Upper lobe of left lung (tissue), 6 donors: ENCODE measurements around the gene PRKAB1. TPM values are rescaled to one million over a fixed set of nuclear protein-coding genes. Genes with fewer than 3 reads are reported as not detected.

ENCODE experiments used
- ATAC-seq, 2 donors: fragments of 200-7000 bp; cut with Tn5 transposase; one replicate each; pipeline ENCODE4 v1.9.1; 2022; ENCODE audit warnings: mild to moderate bottlenecking in 2 of 2, moderate library complexity in 2 of 2; ENCODE audit not compliant: low FRiP score in 2 of 2
- DNase-seq, 2 donors: peaks; one replicate each; pipeline ENCODE4 v3.0.0-alpha.2; 2019 to 2020
- H3K27ac ChIP-seq, 4 donors: fragments of 200-600 bp; sonication (generic); one replicate each; pipeline ENCODE4 v1.5.1; 2016 to 2019
- H3K27me3 ChIP-seq, 4 donors: fragments of 200-600 bp; sonication (generic); one replicate each; pipeline ENCODE4 v1.5.1; 2017 to 2019
- H3K36me3 ChIP-seq, 4 donors: fragments of 200-600 bp; sonication (generic); one replicate each; pipeline ENCODE4 v1.5.1; 2016 to 2019
- H3K4me1 ChIP-seq, 4 donors: fragments of 200-600 bp; sonication (generic); one replicate each; pipeline ENCODE4 v1.5.1; 2018 to 2019
- H3K4me3 ChIP-seq, 4 donors: fragments of 200-600 bp; sonication (generic); one replicate each; pipeline ENCODE4 v1.5.1; 2017 to 2019; ENCODE audit warnings: mild to moderate bottlenecking in 2 of 4, moderate library complexity in 1 of 4
- H3K9me3 ChIP-seq, 4 donors: fragments of 200-600 bp; sonication (generic); one replicate each; pipeline ENCODE4 v1.5.1; 2018 to 2019
- CTCF ChIP-seq, 6 experiments: fragments of 450-650 bp in 4 of 6; fragments of 200-600 bp in 2 of 6; sonication (generic) in 2 of 6; IDR thresholded peaks; one replicate each; pipeline ENCODE4 v1.5.1; 2016 to 2019; ENCODE audit warnings: antibody characterized with exemption in 6 of 6
- EP300 ChIP-seq, 4 donors: sonication (generic); formaldehyde crosslinking; IDR thresholded peaks; one replicate each; pipeline ENCODE4 v1.5.1; 2017; ENCODE audit warnings: antibody characterized with exemption in 4 of 4, control low read depth in 2 of 4
- POLR2A ChIP-seq, 4 donors: fragments of 450-650 bp; IDR thresholded peaks; one replicate each; pipeline ENCODE4 v1.5.1; 2016 to 2017; ENCODE audit warnings: antibody characterized with exemption in 4 of 4, mild to moderate bottlenecking in 2 of 4
- POLR2AphosphoS5 ChIP-seq, 2 donors: sonication (generic); formaldehyde crosslinking; IDR thresholded peaks; one replicate each; pipeline ENCODE4 v1.5.1; 2017; ENCODE audit warnings: antibody characterized with exemption in 2 of 2
- WGBS, 2 donors: methylation state at CpG; one replicate each; pipeline ENCODE4 v1.1.5; 2017 to 2018; 5-methylcytosine and 5-hydroxymethylcytosine counted together
- total RNA-seq, 6 donors: library from RNA; depleted of rRNA in 4 of 6; stranded (reverse); fragments of >200 nt in 4 of 6; gene quantifications; one replicate each; pipeline versions ENCODE4 v1.1.0 to v1.2.1, GENCODE V29; 2016 to 2021
- donor health status: DM: no; HTN: no; CAD: no; lungs with moderate emphysema.
- donor health status: DM: no; HTN: yes; CAD: no; lungs with severe emphysema.

The PRKAB1 gene
- total RNA-seq, 6 donors from 2014 or later, result 44.2 to 90.3 (median 62.9) TPM

- Histone ChIP-seq H3K27ac (no peak overlapping the region), H3K4me1 (no peaks in the 10 kb centered on the region), H3K9me3 (no peaks in the 10 kb centered on the region), H3K4me3 (no peak overlapping the region), H3K27me3 (no peaks in the 10 kb centered on the region), H3K36me3 (no peaks in the 10 kb centered on the region)
- 90 to 92% methylated on average over 4 of the region's 4 CpGs for WGBS, 2 donors
- ATAC-seq, result no peak
- no peak for TF ChIP-seq EP300 (IDR thresholded peaks at IDR 0.05)
- TF ChIP-seq POLR2A (IDR thresholded peaks at IDR 0.05), result no peak
- TF ChIP-seq POLR2AphosphoS5 (IDR thresholded peaks at IDR 0.05), result no peak
- TF ChIP-seq CTCF (IDR thresholded peaks at IDR 0.05), result no peak
- DNase-seq, result no peak
Measured at GRCh38 chr12:119631930-119632678, 35.8 kb upstream of the PRKAB1 start.

- TF ChIP-seq CTCF (IDR thresholded peaks at IDR 0.05) (no peak), POLR2A (IDR thresholded peaks at IDR 0.05) (no peak), EP300 (IDR thresholded peaks at IDR 0.05) (no peak)
- ATAC-seq, result no peak
- WGBS, 2 donors, result 49 to 83% methylated on average over 6 of the region's 6 CpGs
- Histone ChIP-seq H3K4me1 (no peaks in the 10 kb centered on the region), H3K9me3 (no peaks in the 10 kb centered on the region), H3K27me3 (no peaks in the 10 kb centered on the region), H3K27ac (no peak overlapping the region), H3K4me3 (no peak overlapping the region), H3K36me3 (no peaks in the 10 kb centered on the region)
- no peak for DNase-seq
Measured at GRCh38 chr12:119634743-119635142, 33.2 kb upstream of the PRKAB1 start.

- H3K9me3 ChIP-seq, result no peaks in the 10 kb centered on the region
- DNase-seq (no peak), ATAC-seq (no peak)
- TF ChIP-seq POLR2A (IDR thresholded peaks at IDR 0.05), result no peak
- no peak for TF ChIP-seq EP300 (IDR thresholded peaks at IDR 0.05)
- no peak for TF ChIP-seq POLR2AphosphoS5 (IDR thresholded peaks at IDR 0.05)
- no peak for TF ChIP-seq CTCF (IDR thresholded peaks at IDR 0.05)
- H3K27me3 ChIP-seq, result no peaks in the 10 kb centered on the region
- H3K27ac ChIP-seq, result no peak overlapping the region
- 71 to 75% methylated on average over 4 of the region's 4 CpGs for WGBS, 2 donors
- no peaks in the 10 kb centered on the region for H3K4me1 ChIP-seq
- no peak overlapping the region for H3K4me3 ChIP-seq
- no peaks in the 10 kb centered on the region for H3K36me3 ChIP-seq
Measured at GRCh38 chr12:119642986-119643385, 24.9 kb upstream of the PRKAB1 start.

- Histone ChIP-seq H3K27ac (no peak overlapping the region), H3K4me3 (no peak overlapping the region), H3K9me3 (no peaks in the 10 kb centered on the region), H3K27me3 (no peaks in the 10 kb centered on the region), H3K36me3 (no peaks in the 10 kb centered on the region), H3K4me1 (no peaks in the 10 kb centered on the region)
- no peak for ATAC-seq
- TF ChIP-seq POLR2A (IDR thresholded peaks at IDR 0.05) (no peak), EP300 (IDR thresholded peaks at IDR 0.05) (no peak), CTCF (IDR thresholded peaks at IDR 0.05) (no peak), POLR2AphosphoS5 (IDR thresholded peaks at IDR 0.05) (no peak)
- 87 to 88% methylated on average over 3 of the region's 3 CpGs for WGBS, 2 donors
- no peak for DNase-seq
Measured at GRCh38 chr12:119644930-119645329, 23.0 kb upstream of the PRKAB1 start.

GRCh38 chr12:119645535-119646059, 22.3 kb upstream of the PRKAB1 start:
- Histone ChIP-seq H3K27ac (no peak overlapping the region), H3K9me3 (no peaks in the 10 kb centered on the region), H3K4me3 (no peak overlapping the region), H3K4me1 (no peaks in the 10 kb centered on the region), H3K36me3 (no peaks in the 10 kb centered on the region), H3K27me3 (no peaks in the 10 kb centered on the region)
- no peak for ATAC-seq
- TF ChIP-seq CTCF (IDR thresholded peaks at IDR 0.05) (no peak), POLR2AphosphoS5 (IDR thresholded peaks at IDR 0.05) (no peak), EP300 (IDR thresholded peaks at IDR 0.05) (no peak), POLR2A (IDR thresholded peaks at IDR 0.05) (no peak)
- DNase-seq, result no peak
- WGBS, 2 donors, result 91 to 94% methylated on average over 7 of the region's 7 CpGs
